WERI-Rb-1 (cell line): ENCODE data around the gene IQSEC1.
"Not testable (repeated sequence)": the region's sequence is repeated elsewhere in the genome, so short reads cannot be mapped to it uniquely, and the experiment has no call there.

Experiments used
- DNase-seq: peaks from one replicate; pipeline ENCODE4 v3.0.0-alpha.2; 2020
- H3K27ac ChIP-seq: fragments of 250-450 bp; sonication (Bioruptor Pico); 2 replicates; pipeline ENCODE4 v1.5.1; 2020; ENCODE audit warnings: mild to moderate bottlenecking, moderate library complexity
- H3K27me3 ChIP-seq: fragments of 250-450 bp; sonication (Bioruptor Pico); 2 replicates; pipeline ENCODE4 v1.5.1; 2021; ENCODE audit warnings: mild to moderate bottlenecking, low read depth, moderate library complexity; ENCODE audit not compliant: insufficient read depth, severe bottlenecking
- H3K36me3 ChIP-seq: fragments of 250-450 bp; sonication (Bioruptor Pico); 2 replicates; pipeline ENCODE4 v1.5.1; 2020; ENCODE audit warnings: mild to moderate bottlenecking, moderate library complexity
- H3K4me3 ChIP-seq: 2 replicates; pipeline ENCODE4 v1.5.1; 2011; ENCODE audit warnings: low read depth, mild to moderate bottlenecking, control low read depth, low read length
- H3K9me3 ChIP-seq: fragments of 250-450 bp; sonication (Bioruptor Pico); 2 replicates; pipeline ENCODE4 v1.5.1; 2021; ENCODE audit warnings: mild to moderate bottlenecking, moderate library complexity; ENCODE audit not compliant: severe bottlenecking
- TF ChIP-seq, protein P1 (sequence below): IDR thresholded peaks from 2 replicates; pipeline ENCODE4 v1.5.1; 2011; ENCODE audit warnings: low read depth, mild to moderate bottlenecking, control low read depth, inconsistent platforms, low read length

IQSEC1 gene

DNA sequence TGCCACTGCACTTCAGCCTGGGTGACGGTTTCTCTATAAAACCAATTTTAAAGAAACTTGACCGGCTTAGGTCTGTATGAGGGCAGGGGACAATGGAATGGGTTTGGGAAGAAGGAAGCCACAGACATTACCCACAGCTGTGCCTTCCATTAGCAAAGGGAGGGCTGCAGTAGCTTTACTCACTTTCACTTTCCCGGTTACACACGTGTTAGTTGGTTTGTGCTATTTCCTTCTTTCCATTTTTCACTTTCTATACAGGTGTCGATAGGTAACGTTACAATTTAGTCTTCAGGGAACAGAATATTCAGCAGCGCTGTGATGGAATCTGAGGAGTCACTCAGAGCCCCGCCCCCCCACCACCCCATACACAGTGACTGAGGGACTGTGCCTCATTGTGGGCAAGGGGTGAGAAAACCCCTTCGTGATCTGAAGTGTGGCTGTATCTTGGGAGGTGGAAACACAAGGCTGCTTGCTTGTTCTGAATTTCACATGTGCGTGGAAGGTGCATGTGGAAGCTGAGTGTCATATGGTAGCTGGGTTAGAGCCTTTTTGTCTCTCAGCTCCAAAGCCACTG lies 187.0 kb downstream of the IQSEC1 start:
- H3K4me3 ChIP-seq, result no peak overlapping the region
- TF ChIP-seq, protein P1, sequence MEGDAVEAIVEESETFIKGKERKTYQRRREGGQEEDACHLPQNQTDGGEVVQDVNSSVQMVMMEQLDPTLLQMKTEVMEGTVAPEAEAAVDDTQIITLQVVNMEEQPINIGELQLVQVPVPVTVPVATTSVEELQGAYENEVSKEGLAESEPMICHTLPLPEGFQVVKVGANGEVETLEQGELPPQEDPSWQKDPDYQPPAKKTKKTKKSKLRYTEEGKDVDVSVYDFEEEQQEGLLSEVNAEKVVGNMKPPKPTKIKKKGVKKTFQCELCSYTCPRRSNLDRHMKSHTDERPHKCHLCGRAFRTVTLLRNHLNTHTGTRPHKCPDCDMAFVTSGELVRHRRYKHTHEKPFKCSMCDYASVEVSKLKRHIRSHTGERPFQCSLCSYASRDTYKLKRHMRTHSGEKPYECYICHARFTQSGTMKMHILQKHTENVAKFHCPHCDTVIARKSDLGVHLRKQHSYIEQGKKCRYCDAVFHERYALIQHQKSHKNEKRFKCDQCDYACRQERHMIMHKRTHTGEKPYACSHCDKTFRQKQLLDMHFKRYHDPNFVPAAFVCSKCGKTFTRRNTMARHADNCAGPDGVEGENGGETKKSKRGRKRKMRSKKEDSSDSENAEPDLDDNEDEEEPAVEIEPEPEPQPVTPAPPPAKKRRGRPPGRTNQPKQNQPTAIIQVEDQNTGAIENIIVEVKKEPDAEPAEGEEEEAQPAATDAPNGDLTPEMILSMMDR, result no peak

DNA sequence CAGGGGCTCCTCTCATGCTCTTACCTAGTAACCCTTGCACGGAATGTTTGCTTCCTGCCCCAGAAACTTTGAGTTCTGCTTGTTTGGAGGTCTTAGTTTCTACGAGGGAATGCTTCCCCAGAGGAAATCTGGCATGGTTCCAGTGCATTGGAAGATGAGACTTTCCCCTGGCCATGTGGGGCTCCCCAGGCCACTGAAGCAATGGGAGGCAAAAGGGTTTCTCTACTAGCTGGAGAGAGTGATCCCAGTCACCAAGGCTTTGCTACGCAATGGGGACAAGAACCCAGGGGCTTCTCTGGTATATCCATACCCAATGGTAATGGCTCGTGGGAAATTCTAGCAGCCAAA lies 187.7 kb downstream of the IQSEC1 start:
- Histone ChIP-seq H3K36me3 (no peaks in the 10 kb centered on the region), H3K4me3 (no peak overlapping the region), H3K9me3 (no peaks in the 10 kb centered on the region), H3K27ac (no peak overlapping the region), H3K27me3 (no peaks in the 10 kb centered on the region)
- DNase-seq, result no peak
- TF ChIP-seq, protein P1, result no peak

More for the DNA sequence above, 187.0 kb downstream of the IQSEC1 start:
- Histone ChIP-seq H3K27ac (no peak overlapping the region), H3K36me3 (no peaks in the 10 kb centered on the region), H3K27me3 (no peaks in the 10 kb centered on the region), H3K9me3 (no peaks in the 10 kb centered on the region)
- DNase-seq, result no peak

DNA sequence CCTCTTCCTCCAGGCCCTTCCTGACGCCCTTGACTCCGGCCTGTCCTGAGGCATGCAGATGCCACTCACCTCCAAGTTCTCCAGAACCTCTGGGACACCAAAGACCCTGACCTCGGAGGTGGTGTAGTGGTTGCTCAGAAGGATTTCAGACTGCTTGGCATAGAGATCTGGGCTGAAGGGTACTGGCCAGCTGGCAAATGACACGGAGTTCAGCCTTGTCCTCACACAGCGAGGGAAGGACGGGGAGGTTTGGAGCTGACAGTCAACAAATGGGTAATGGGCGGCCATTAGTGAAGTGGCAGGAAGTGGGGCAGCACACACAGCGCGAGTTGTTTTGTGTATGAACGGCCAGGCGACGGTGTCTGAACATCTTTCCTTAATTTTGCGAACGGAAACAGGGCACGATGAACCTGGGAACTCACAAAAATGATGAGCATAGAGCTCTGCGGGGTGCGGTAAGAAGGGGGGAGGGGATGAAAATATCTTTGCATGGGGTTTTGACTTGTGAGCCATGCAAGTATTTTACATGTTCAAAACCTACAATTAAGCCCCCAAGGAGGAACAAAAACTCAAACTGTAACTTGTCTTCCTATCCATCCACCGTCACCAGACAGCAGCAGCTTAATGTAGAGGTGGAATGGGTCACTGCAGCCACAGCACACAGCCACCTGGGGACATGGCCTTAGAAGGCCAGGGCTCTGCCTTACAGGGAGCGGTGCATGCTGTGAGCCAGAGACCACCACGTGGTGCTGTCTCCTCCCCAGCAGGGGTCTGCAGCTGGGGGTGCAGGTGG lies 188.2 kb downstream of the IQSEC1 start:
- Histone ChIP-seq H3K36me3 (no peaks in the 10 kb centered on the region), H3K27ac (peak overlapping the region; percentile 34; the same call in 1 of the 2 replicates), H3K4me3 (no peak overlapping the region), H3K9me3 (no peaks in the 10 kb centered on the region), H3K27me3 (no peaks in the 10 kb centered on the region)
- no peak for DNase-seq
- TF ChIP-seq, protein P1, result no peak

DNA sequence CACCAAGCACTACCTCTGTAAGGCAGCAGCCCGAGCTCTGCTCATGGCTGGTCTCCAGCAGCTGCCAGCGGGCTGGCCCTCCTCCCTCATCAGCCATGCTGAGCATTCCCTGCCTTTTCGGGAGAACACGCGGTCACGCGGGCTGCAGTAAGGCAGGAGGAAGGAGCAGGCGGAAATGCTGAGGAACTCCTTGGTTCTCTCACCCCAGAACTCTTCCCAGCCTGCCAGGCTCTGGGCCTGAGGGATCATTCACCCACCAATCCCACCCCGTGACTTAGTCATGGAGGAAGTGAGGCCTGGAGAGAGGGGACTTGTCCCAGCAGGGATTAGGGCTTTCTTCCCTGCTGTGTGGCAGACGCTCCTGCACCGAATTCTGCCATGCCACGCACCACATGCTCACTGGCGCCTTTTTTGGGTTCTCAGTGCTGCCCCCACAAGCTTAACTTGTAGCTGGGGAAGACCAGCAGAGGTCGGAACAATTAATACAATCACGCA lies 189.0 kb downstream of the IQSEC1 start:
- H3K36me3 ChIP-seq, result no peaks in the 10 kb centered on the region
- TF ChIP-seq, protein P1, result no peak
- no peaks in the 10 kb centered on the region for H3K9me3 ChIP-seq
- DNase-seq, result peak; percentile 65
- H3K27me3 ChIP-seq, result no peaks in the 10 kb centered on the region
- H3K27ac ChIP-seq, result peak overlapping the region; percentile 33
- H3K4me3 ChIP-seq, result no peak overlapping the region

DNA sequence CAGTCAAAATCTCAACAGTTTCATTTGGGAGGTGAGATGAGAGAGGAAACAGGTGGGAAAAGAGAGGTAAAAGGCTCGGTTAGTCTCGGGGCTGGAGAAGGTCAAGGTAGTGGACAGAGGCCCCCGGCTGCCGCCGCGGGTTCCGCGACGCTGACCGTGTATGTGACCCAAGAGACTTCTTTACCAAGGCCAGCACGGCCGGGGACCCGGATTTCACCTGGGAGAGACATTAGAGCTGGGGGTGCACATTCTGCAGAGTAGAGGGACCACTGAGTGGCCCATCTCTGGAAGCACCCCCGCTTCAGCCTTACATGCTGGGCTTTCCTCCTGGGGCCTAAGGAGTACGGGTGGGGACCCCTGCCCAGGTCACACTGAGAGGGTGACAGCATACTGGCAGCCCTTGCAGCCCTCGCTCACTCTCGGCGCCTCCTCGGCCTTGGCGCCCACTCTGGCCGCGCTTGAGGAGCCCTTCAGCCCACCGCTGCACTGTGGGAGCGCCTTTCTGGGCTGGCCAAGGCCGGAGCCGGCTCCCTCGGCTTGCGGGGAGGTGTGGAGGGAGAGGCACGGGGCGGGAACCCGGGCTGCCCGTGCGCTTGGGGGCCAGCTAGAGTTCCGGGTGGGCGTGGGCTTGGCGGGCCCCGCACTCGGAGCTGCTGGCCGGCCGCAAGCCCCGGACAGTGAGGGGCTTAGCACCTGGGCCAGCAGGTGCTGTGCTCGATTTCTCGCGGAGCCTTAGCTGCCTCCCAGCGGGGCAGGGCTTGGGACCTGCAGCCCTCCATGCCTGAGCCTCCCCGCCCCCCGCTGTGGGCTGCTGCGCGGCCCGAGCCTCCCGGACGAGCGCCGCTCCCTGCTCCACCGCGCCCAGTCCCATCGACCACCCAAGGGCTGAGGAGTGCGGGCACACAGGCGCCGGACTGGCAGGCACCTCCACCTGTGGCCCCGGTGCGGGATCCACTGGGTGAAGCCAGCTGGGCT lies 190.6 kb downstream of the IQSEC1 start:
- H3K36me3 ChIP-seq, result no peaks in the 10 kb centered on the region
- TF ChIP-seq, protein P1, result no peak
- H3K27me3 ChIP-seq, result no peaks in the 10 kb centered on the region
- H3K27ac ChIP-seq, result no peak overlapping the region
- no peak for DNase-seq
- no peak overlapping the region for H3K4me3 ChIP-seq
- H3K9me3 ChIP-seq, result no peaks in the 10 kb centered on the region

DNA sequence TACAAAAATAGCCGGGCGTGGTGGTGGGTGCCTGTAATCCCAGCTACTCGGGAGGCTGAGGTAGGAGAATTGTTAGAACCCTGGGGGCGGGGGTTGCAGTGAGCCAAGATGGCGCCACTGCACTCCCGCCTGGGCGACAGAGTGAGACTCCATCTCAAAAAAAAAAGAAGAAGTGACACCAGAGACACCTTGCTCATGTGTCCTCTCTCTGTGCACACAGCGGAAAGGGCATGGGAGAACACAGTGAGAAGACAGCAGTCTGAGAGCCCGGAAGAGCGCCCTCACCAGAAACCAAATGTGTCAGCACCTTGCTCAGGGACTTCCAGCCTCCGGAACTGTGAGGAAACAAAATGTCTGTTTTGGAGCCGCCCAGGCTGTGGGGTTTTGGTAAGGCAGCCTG lies 191.4 kb downstream of the IQSEC1 start:
- H3K4me3 ChIP-seq, DNase-seq, H3K27ac ChIP-seq, H3K36me3 ChIP-seq, H3K27me3 ChIP-seq, H3K9me3 ChIP-seq: not testable (repeated sequence)
